ENCODE results near the gene JCAD.
A peak's percentile ranks its signal among the peaks of the same experiment; 100 is the strongest.
"Not testable (repeated sequence)": the region's sequence is repeated elsewhere in the genome, so short reads cannot be mapped to it uniquely, and the experiment has no call there.

Gene JCAD

GRCh38 chr10:29979421-29979779 lies 80.0 kb downstream of the JCAD start:
- not testable (repeated sequence) for DNase-seq

GRCh38 chr10:29977171-29977570 lies 82.2 kb downstream of the JCAD start:
- DNase-seq: no peak

- no peak for DNase-seq
These were observed 83.3 kb downstream of the JCAD start for GRCh38 chr10:29976134-29976533.

GRCh38 chr10:29974773-29975172 lies 84.6 kb downstream of the JCAD start:
- DNase-seq: no peak

GRCh38 chr10:29973921-29974320 lies 85.5 kb downstream of the JCAD start:
- DNase-seq: peak in 1 of 3 experiments; percentile 14

- no peak for DNase-seq
These were observed 88.8 kb downstream of the JCAD start for GRCh38 chr10:29970576-29970975.

GRCh38 chr10:29970012-29970396 lies 89.4 kb downstream of the JCAD start:
- DNase-seq: no peak

- DNase-seq: no peak
These were observed 90.0 kb downstream of the JCAD start for GRCh38 chr10:29969255-29970011.

- DNase-seq: no peak
These were observed 90.8 kb downstream of the JCAD start for GRCh38 chr10:29968585-29968984.

- no peak for DNase-seq
These were observed 93.1 kb downstream of the JCAD start for GRCh38 chr10:29966269-29966668.
